PC-3 (cell line): ENCODE data around the gene FOXJ3.

ENCODE experiments used
- CTCF ChIP-seq: fragments of 300-600 bp; sonication (generic); conservative IDR thresholded peaks from 2 replicates; pipeline ENCODE4 v1.5.1; 2017; ENCODE audit warnings: antibody characterized with exemption, low read depth, mild to moderate bottlenecking, low read length
- EZH2 ChIP-seq: fragments of 300-600 bp; sonication (generic); IDR thresholded peaks from one replicate; pipeline ENCODE4 v1.6.1; 2017; ENCODE audit warnings: antibody characterized with exemption, mild to moderate bottlenecking, low read length; ENCODE audit not compliant: unreplicated experiment

- no peak for TF ChIP-seq CTCF
- no peak for TF ChIP-seq EZH2
These were observed 113.6 kb downstream of the FOXJ3 start for GRCh38 chr1:42221456-42221855.
